Regular cardiac myocyte (primary cell): Measurements from ENCODE around the gene VWCE. TPM values are rescaled to one million over a fixed set of nuclear protein-coding genes. Genes with fewer than 3 reads are reported as not detected.

Source experiments
- total RNA-seq: library from RNA; depleted of rRNA; stranded (reverse); fragments of >200 nt; gene quantifications from 2 replicates; pipeline ENCODE4 v1.2.3, GENCODE V29; 2014

Gene VWCE
- 0.19 and 4.2 TPM in 2 replicates for total RNA-seq

DNA sequence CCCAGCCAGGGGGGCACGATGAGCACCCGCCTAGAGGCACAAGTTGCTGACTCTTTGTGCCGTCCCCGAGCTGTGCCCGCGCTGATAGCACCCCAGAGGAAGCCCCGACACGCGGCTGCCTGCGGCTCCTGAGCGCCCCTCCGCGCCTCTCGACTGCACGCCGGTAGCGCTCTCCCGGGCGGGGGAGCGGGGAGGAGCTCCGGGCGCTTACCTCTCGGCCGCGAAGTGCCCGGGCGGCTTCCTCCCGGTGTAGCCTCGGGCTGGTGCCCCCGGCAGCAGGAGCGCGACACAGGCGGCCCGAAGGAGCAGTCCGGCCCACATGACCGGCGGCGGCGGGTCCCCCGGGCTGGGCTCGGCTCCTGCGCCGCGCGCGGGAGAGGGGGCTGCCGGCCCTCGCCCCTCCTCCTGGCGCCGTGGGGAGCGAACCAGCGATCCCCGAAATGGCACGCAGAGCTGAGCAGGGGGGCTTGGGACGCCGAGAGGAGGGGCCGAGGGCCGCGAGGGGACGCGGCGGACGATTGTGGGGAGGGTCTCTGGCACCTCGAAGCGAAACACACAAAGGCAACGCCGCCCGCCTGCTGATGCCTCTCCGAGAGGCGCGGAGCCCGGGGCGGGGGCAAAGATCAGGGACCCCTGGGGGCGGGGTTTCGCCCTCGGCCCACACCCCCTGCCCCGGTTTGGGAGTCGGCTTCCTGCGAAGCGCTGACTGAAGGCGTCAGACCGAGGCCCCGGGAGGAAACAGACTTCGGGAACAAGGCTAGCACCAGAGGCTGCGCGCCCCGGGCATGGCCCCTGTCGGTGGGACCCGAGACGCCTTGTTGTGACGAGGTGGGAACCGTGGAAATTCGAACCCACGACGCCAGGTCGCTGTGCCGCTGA, at the start of gene VWCE:
Gene VWCE, minus strand, starts transcription at position 600 of the 879 bp plus-strand sequence. Its CDS starts 279 bp downstream, at position 321.

GRCh38 chr11:61332797-61333549, 37.9 kb upstream of the VWCE start, which contains the start of the genes DDB1 and TKFC:
TSS of gene DDB1 (minus strand) at chr11:61333105. CDS start at chr11:61332968, 137 bp downstream.
TSS of gene TKFC (plus strand) at chr11:61333228. CDS start at chr11:61334729, 1,501 bp downstream.

GRCh38 chr11:61240875-61241274, 54.2 kb downstream of the VWCE start, which contains the start of gene PGA5:
TSS of gene PGA5 (plus strand) at chr11:61241175. CDS start at chr11:61241227, 52 bp downstream.

DNA sequence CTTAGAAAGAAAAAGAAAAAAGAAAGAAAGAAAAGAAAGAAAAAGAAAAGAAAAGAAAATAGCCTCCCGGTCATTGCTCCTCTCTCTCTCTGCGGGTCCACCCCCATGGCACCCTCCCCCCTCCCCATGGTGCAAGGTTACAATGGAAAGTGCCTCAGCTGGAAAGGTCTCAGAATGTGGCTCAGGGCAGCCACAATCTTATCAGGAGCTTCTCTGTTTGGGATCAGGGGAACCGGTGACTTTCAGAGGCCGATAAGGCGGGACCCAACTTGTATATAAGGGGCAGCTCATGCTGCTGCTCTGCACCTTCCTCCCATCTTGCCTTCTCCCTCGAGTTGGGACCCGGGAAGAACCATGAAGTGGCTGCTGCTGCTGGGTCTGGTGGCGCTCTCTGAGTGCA, 73.1 kb downstream of the VWCE start, which contains the start of gene PGA4:
Gene PGA4, plus strand, starts transcription at position 301 of the 400 bp plus-strand sequence. Its CDS starts 54 bp downstream, at position 355.

Other genes starting within 250 kb of the VWCE start
- gene CD5, start 192.8 kb downstream of the VWCE start, total RNA-seq, result not detected in 2 replicates
- 5.9 and 9.0 TPM in 2 replicates for gene VPS37C, start 133.9 kb downstream of the VWCE start, total RNA-seq
- not detected in 2 replicates for gene PGA3, start 91.8 kb downstream of the VWCE start, total RNA-seq
- gene PGA4, start 73.0 kb downstream of the VWCE start, total RNA-seq, result not detected in 2 replicates
- gene PGA5, start 54.1 kb downstream of the VWCE start, total RNA-seq, result not detected in 2 replicates
- gene DDB1, start 37.8 kb upstream of the VWCE start, total RNA-seq, result 398 and 580 TPM in 2 replicates
- 18.8 and 20.9 TPM in 2 replicates for gene TKFC, start 37.9 kb upstream of the VWCE start, total RNA-seq
- gene CYB561A3, start 66.6 kb upstream of the VWCE start, total RNA-seq, result 79.0 and 99.2 TPM in 2 replicates
- gene TMEM138, start 67.1 kb upstream of the VWCE start, total RNA-seq, result 20.9 and 21.5 TPM in 2 replicates
- 8.6 and 12.1 TPM in 2 replicates for gene TMEM216, start 97.3 kb upstream of the VWCE start, total RNA-seq
- gene CPSF7, start 134.7 kb upstream of the VWCE start, total RNA-seq, result 10.5 and 16.3 TPM in 2 replicates
- gene SDHAF2, start 134.8 kb upstream of the VWCE start, total RNA-seq, result 38.0 and 55.0 TPM in 2 replicates
- under 0.01 TPM in 1 of 2 replicates, not detected in the other for gene LRRC10B, start 213.4 kb upstream of the VWCE start, total RNA-seq